ENCODE measurements around the gene PARD3B. TPM values are rescaled to one million over a fixed set of nuclear protein-coding genes. Genes with fewer than 3 reads are reported as not detected.

The PARD3B gene
- total and polyA plus RNA-seq, 2 experiments from 2014 or later: 3.5 to 4.4 TPM

DNA sequence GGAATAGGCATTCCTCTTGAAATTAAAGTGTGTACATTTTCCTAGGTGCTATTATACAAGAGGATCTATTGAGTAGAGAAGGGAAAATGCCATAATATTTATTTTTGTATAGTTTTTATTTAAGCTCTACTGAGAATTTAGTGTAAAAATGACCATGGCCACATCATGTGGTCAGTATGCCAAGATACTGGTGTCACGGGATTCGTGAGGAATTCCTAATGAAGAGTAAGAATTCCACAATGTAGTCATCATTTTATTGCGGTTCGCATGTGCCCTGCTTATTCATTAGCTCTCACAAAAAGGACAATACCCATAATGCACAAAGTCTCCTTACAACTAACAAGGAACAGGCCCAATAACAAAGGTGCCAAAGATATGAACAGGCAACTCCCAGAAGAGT, 39.3 kb upstream of the PARD3B start:
- no peaks in the 10 kb centered on the region for H3K36me3 Mint-ChIP-seq (ENCODE audit: low read depth)
- H3K9me3 Mint-ChIP-seq: no peaks in the 10 kb centered on the region
- H3F3A ChIP-seq (replicated peaks; ENCODE audit: low read depth): no peaks in the 10 kb centered on the region
- no peaks in the 10 kb centered on the region for H3K4me1 Mint-ChIP-seq
- no peak overlapping the region for H3K27ac ChIP-seq (ENCODE audit: low read depth)
- no peaks in the 10 kb centered on the region for H3K27me3 Mint-ChIP-seq (ENCODE audit: insufficient read depth, low read depth, poor library complexity)
- no peaks in the 10 kb centered on the region for H3K36me3 ChIP-seq (ENCODE audit: insufficient read depth)
- no peak for TF ChIP-seq EZH2 (IDR thresholded peaks at IDR 0.05; ENCODE audit: low read depth, unreplicated experiment)
- no peak overlapping the region for H2AFZ ChIP-seq
- ATAC-seq (no peak), DNase-seq (ENCODE audit: low spot score) (no peak)
- H3K79me2 ChIP-seq (replicated peaks; ENCODE audit: insufficient read depth): no peaks in the 10 kb centered on the region
- no peaks in the 10 kb centered on the region for H3K27me3 ChIP-seq (ENCODE audit: insufficient read depth)
- H4K20me1 ChIP-seq (replicated peaks; ENCODE audit: insufficient read depth): no peaks in the 10 kb centered on the region; the same call in 1 of the 2 replicates
- no peaks in the 10 kb centered on the region for H3K9me2 ChIP-seq (ENCODE audit: insufficient read depth)
- H3K4me3 Mint-ChIP-seq: no peak overlapping the region
- no peak overlapping the region for H3K4me3 ChIP-seq
- no peak overlapping the region for H3K27ac Mint-ChIP-seq
- H3K4me2 ChIP-seq: no peak overlapping the region
- no peaks in the 10 kb centered on the region for H3K4me1 ChIP-seq (ENCODE audit: insufficient read depth)

DNA sequence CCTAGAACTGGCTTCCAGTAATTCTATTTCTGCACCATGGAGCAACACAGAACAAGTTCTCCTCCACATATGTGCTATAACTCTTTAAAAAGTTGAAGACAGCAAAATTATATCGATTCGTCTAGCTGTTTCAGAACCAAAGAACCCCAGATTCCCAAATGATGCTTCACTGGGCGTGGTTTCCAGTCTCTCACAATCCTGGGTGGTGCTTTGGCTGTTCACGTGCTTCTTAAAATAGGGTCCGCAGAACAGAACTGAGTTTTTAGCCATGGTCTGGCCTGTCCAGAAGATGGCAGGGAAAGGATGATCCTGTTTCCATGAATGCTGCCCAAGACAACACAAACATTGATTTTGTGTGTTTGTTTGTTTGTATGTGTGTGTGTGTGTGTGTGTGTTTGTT, 37.6 kb upstream of the PARD3B start:
- H3K4me3 Mint-ChIP-seq: no peak overlapping the region
- Histone ChIP-seq H4K20me1 (replicated peaks; ENCODE audit: insufficient read depth) (no peaks in the 10 kb centered on the region; the same call in 1 of the 2 replicates), H3K4me3 (no peak overlapping the region), H3K4me1 (ENCODE audit: insufficient read depth) (no peaks in the 10 kb centered on the region), H3F3A (replicated peaks; ENCODE audit: low read depth) (no peaks in the 10 kb centered on the region), H3K4me2 (no peak overlapping the region), H3K27ac (ENCODE audit: low read depth) (no peak overlapping the region), H3K36me3 (ENCODE audit: insufficient read depth) (no peaks in the 10 kb centered on the region), H3K27me3 (ENCODE audit: insufficient read depth) (no peaks in the 10 kb centered on the region), H2AFZ (peak overlapping the region; percentile 67; the same call in 1 of the 2 replicates), H3K9me2 (ENCODE audit: insufficient read depth) (no peaks in the 10 kb centered on the region), H3K79me2 (replicated peaks; ENCODE audit: insufficient read depth) (no peaks in the 10 kb centered on the region)
- no peak overlapping the region for H3K27ac Mint-ChIP-seq
- H3K4me1 Mint-ChIP-seq: no peaks in the 10 kb centered on the region
- ATAC-seq: no peak
- H3K9me3 Mint-ChIP-seq: no peaks in the 10 kb centered on the region
- H3K27me3 Mint-ChIP-seq (ENCODE audit: insufficient read depth, low read depth, poor library complexity): no peaks in the 10 kb centered on the region
- no peaks in the 10 kb centered on the region for H3K36me3 Mint-ChIP-seq (ENCODE audit: low read depth)
- no peak for TF ChIP-seq EZH2phosphoT487 (IDR thresholded peaks at IDR 0.05; ENCODE audit: unreplicated experiment)
- no peak for TF ChIP-seq JUNB (IDR thresholded peaks at IDR 0.05; ENCODE audit: unreplicated experiment)
- no peak for TF ChIP-seq POLR2AphosphoS5 (IDR thresholded peaks at IDR 0.05; ENCODE audit: low read depth)
- TF ChIP-seq, protein P1, sequence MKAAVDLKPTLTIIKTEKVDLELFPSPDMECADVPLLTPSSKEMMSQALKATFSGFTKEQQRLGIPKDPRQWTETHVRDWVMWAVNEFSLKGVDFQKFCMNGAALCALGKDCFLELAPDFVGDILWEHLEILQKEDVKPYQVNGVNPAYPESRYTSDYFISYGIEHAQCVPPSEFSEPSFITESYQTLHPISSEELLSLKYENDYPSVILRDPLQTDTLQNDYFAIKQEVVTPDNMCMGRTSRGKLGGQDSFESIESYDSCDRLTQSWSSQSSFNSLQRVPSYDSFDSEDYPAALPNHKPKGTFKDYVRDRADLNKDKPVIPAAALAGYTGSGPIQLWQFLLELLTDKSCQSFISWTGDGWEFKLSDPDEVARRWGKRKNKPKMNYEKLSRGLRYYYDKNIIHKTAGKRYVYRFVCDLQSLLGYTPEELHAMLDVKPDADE (IDR thresholded peaks at IDR 0.05): no peak
- TF ChIP-seq, protein P2, sequence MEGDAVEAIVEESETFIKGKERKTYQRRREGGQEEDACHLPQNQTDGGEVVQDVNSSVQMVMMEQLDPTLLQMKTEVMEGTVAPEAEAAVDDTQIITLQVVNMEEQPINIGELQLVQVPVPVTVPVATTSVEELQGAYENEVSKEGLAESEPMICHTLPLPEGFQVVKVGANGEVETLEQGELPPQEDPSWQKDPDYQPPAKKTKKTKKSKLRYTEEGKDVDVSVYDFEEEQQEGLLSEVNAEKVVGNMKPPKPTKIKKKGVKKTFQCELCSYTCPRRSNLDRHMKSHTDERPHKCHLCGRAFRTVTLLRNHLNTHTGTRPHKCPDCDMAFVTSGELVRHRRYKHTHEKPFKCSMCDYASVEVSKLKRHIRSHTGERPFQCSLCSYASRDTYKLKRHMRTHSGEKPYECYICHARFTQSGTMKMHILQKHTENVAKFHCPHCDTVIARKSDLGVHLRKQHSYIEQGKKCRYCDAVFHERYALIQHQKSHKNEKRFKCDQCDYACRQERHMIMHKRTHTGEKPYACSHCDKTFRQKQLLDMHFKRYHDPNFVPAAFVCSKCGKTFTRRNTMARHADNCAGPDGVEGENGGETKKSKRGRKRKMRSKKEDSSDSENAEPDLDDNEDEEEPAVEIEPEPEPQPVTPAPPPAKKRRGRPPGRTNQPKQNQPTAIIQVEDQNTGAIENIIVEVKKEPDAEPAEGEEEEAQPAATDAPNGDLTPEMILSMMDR (conservative IDR thresholded peaks at IDR 0.05; ENCODE audit: low read depth in 2 of 2): no peak
- no peak for TF ChIP-seq NANOG (IDR thresholded peaks at IDR 0.05; ENCODE audit: borderline replicate concordance)
- TF ChIP-seq EZH2 (IDR thresholded peaks at IDR 0.05; ENCODE audit: low read depth, unreplicated experiment): no peak
- TF ChIP-seq CREB1 (CRISPR knock-in tag; IDR thresholded peaks at IDR 0.05; ENCODE audit: low read depth): no peak
- no peak for TF ChIP-seq ZNF114 (CRISPR knock-in tag; IDR thresholded peaks at IDR 0.05)
- TF ChIP-seq, protein P3, sequence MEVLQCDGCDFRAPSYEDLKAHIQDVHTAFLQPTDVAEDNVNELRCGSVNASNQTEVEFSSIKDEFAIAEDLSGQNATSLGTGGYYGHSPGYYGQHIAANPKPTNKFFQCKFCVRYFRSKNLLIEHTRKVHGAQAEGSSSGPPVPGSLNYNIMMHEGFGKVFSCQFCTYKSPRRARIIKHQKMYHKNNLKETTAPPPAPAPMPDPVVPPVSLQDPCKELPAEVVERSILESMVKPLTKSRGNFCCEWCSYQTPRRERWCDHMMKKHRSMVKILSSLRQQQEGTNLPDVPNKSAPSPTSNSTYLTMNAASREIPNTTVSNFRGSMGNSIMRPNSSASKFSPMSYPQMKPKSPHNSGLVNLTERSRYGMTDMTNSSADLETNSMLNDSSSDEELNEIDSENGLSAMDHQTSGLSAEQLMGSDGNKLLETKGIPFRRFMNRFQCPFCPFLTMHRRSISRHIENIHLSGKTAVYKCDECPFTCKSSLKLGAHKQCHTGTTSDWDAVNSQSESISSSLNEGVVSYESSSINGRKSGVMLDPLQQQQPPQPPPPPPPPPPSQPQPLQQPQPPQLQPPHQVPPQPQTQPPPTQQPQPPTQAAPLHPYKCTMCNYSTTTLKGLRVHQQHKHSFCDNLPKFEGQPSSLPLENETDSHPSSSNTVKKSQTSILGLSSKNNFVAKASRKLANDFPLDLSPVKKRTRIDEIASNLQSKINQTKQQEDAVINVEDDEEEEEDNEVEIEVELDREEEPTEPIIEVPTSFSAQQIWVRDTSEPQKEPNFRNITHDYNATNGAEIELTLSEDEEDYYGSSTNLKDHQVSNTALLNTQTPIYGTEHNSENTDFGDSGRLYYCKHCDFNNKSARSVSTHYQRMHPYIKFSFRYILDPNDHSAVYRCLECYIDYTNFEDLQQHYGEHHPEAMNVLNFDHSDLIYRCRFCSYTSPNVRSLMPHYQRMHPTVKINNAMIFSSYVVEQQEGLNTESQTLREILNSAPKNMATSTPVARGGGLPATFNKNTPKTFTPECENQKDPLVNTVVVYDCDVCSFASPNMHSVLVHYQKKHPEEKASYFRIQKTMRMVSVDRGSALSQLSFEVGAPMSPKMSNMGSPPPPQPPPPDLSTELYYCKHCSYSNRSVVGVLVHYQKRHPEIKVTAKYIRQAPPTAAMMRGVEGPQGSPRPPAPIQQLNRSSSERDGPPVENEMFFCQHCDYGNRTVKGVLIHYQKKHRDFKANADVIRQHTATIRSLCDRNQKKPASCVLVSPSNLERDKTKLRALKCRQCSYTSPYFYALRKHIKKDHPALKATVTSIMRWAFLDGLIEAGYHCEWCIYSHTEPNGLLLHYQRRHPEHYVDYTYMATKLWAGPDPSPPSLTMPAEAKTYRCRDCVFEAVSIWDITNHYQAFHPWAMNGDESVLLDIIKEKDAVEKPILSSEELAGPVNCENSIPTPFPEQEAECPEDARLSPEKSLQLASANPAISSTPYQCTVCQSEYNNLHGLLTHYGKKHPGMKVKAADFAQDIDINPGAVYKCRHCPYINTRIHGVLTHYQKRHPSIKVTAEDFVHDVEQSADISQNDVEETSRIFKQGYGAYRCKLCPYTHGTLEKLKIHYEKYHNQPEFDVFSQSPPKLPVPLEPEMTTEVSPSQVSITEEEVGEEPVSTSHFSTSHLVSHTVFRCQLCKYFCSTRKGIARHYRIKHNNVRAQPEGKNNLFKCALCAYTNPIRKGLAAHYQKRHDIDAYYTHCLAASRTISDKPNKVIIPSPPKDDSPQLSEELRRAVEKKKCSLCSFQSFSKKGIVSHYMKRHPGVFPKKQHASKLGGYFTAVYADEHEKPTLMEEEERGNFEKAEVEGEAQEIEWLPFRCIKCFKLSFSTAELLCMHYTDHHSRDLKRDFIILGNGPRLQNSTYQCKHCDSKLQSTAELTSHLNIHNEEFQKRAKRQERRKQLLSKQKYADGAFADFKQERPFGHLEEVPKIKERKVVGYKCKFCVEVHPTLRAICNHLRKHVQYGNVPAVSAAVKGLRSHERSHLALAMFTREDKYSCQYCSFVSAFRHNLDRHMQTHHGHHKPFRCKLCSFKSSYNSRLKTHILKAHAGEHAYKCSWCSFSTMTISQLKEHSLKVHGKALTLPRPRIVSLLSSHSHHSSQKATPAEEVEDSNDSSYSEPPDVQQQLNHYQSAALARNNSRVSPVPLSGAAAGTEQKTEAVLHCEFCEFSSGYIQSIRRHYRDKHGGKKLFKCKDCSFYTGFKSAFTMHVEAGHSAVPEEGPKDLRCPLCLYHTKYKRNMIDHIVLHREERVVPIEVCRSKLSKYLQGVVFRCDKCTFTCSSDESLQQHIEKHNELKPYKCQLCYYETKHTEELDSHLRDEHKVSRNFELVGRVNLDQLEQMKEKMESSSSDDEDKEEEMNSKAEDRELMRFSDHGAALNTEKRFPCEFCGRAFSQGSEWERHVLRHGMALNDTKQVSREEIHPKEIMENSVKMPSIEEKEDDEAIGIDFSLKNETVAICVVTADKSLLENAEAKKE (CRISPR knock-in tag; IDR thresholded peaks at IDR 0.05): no peak
- DNase-seq (ENCODE audit: low spot score): no peak
